DMS153 (cell line): ENCODE data around the gene PHB1.
A peak's percentile ranks its signal among the peaks of the same experiment; 100 is the strongest.
"Not testable (repeated sequence)": the region's sequence is repeated elsewhere in the genome, so short reads cannot be mapped to it uniquely, and the experiment has no call there.

Source experiments
- DNase-seq: peaks from one replicate; lab custom pipeline; 2025; lab: John Stamatoyannopoulos, UW

The PHB1 gene

DNA sequence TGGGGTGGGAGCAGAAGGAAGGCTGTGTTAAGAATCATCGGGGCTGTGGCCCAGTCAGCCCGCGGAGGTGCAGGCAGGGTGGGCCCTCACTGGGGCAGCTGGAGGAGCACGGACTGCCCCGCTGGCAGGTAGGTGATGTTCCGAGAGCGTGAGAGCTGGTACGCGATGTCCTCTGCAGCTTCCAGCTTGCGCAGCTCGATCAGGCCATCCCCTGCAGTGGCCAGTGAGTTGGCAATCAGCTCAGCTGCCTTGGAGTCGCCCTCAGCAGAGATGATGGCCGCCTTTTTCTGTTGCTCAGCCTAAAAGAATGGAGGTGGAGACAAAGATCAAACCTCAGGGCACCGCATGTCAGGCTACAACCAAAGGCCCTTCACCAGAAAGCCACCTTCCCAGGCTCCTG lies 9.8 kb downstream of the PHB1 start:
- no peak for DNase-seq

DNA sequence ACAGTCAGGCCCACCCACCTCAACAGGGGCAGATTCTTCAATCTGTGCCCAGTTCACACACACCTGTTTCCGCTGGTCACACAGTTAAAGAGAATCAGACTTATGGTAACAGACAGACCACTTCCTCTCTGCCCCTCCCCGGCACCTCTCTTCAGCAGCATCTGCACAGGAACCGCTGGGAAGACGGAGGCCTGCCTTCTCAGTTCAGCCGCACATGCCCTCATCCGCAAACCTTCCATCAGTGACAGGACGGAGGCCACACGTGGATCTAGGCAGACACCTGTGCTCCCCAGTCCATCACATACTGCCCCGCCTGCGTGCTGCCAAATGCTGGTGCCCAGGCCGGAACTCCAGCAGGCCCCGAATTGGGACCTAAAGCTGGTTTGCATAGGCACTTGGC lies 10.3 kb downstream of the PHB1 start:
- no peak for DNase-seq

DNA sequence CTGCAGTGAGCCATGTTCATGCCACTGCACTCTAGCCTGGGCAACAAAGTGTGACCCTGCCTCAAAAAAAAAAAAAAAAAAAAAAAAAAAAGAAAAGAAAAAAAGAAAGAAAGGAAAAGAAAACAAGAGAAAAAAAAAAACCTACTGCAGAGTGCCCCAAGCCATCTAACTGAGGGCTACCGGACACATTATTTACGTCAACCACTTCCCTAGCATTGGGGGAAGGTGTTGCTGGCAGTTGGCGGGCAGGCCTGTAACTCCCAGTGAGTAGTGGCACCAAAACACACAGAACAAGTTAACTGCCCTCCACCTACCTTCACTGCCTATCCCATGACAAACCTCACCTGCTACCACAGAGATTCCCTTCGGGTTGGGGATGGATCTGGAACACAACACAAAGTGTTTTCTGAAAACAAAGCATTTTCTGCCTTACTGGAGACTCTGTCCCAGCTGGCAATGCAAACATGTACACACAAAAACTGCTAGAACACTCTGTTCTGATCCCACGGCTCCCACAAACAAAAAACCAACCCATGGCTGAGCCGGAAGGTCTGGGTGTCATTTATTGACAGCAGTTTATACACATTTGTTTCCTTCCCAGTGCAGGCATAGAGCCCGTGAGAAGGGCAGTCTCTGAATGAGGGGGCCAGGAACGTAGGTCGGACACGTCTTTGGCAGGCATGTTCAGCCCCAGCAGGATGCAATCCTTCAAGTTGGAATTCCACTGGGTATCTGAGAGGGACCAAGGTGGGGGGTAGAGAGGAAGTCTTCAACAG lies 11.0 kb downstream of the PHB1 start:
- no peak for DNase-seq

DNA sequence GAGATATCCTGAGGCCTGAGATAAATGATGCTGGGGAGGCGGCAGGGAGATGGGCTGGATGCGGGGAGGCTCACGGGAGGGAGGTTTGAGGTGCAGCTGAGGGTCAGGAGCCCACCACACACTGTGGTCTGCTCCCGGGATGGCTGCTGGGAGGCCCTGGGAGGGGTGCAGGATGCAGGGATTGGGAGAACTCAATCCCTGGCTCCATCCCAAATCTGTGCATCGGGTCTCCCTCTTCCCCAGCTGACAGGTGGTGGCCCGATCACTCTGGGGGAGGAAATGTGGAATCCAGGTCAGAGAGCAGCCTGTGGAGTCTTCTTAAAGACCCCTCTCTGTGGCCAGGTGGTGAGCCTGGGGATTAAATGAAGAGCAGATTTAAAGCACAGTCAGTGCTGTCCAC lies 12.0 kb downstream of the PHB1 start:
- no peak for DNase-seq

- DNase-seq, result no peak
Observed at GRCh38 chr17:49401971-49402611, 12.6 kb downstream of the PHB1 start.

DNA sequence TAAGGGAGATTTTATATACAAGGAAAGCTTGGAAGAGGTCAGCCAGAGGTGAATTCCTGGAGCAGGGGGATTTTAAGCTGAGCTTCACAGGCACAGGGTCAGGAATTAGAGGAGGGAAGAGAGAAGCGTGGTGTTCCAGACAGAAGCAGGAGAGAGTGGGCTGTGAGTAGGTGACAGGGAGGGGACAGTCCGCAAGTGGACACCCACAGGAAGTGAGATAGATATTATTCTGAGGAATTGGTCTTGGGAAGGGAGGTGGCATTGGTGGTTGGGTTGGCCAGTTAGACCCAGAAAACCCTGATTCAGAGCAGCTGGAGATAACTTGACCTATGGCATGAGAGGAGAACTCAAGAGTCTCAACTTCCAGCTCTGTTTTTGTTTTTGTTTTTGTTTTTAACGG lies 14.7 kb downstream of the PHB1 start:
- DNase-seq, result no peak

DNA sequence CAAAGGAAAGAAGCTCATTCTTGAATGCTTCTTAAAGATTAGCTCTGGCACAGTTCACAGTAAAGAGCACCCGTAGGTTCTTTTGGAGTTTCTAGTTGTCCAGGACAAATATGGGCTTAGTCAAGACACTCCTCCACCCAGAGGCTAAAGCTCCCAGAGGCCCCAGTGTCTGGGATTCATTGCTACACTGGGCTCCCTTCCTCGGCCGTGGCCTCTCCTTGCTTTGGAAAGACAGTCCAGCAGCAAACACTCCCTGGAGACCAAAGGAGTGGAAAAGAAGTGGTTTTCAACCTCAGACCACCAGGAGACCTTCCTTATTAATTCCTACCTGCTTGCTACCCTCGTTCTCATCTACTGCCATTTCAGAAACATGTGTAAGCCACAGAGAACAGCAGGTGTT lies 17.1 kb downstream of the PHB1 start:
- no peak for DNase-seq

GRCh38 chr17:49393491-49394255 lies 21.0 kb downstream of the PHB1 start:
- no peak for DNase-seq

- peak; percentile 67 for DNase-seq
Observed at GRCh38 chr17:49390548-49391324, 23.9 kb downstream of the PHB1 start.

- not testable (repeated sequence) for DNase-seq
Observed at GRCh38 chr17:49389514-49390347, 25.0 kb downstream of the PHB1 start.

DNA sequence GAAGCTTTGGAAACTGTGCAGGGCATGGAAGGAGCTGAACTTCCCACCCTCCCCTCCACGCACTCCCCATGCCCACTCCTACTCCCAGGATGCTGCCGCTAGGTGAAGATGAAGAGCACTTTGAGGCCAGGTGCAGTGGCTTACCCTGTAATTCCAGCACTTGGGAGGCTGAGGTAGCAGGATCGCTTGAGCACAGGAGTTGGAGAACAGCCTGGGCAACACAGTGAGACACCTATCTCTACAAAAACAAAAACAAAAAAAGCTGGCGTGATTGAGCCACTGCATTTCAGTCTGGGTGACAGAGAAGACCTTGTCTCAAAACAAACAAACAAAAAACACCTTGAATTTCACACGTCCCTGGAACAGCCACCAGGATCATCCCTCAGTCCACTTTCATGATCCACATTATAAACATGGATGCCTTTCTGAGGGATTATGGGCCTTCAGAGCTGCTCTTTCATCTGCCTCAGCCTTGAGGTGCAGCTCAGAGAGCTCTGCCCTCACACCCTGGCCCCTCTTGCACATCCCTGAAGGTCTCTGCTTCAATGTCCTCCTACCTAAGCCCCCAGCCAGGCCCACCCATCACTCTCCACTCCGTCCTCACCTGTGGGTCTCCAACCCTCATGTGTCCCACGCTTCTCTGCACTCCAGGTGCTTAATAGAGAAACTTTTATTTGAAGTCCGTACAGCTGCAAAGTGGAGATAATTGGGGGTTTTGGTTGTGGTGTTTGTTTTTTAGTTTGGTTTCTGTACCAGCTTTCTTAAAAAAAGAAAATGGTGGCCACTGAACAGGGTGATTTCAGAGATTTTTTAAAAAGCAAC lies 25.8 kb downstream of the PHB1 start:
- no peak for DNase-seq

DNA sequence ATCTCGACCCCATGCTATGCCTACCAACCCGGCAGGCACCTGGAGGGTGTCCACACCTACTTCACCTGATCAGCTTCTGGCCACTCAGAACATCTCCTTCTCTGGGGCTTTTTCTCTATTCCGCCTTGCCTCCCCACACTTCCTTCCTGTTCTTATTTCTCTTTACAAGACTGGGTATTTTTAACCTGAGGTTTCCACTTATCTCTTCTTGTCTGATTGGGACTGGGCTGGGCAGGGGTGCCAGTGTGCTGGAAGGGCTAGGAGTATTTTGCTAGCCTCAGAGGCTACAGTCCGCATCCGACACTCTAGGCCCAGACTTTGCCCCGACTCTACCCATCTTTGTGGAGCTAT lies 26.4 kb downstream of the PHB1 start:
- DNase-seq, result no peak

GRCh38 chr17:49387498-49388289 lies 27.0 kb downstream of the PHB1 start:
- DNase-seq, result no peak

DNA sequence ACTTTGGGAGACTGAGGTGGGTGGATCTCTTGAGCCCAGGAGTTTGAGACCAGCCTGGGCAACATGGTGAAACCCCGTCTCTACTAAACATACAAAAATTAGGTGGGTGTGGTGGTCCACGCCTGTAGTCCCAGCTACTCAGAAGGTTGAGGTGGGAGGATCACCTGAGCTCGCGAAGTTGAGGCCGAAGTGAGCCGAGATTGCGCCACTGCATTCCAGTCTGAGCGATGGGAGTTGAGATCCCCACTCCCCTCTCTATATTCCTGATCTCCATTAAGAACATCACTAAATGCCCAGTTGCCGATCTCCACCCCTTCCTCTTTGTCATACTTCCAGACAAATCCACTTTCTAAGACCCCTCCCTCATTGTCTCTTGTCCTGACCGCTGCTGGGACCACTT lies 28.3 kb downstream of the PHB1 start:
- no peak for DNase-seq

DNA sequence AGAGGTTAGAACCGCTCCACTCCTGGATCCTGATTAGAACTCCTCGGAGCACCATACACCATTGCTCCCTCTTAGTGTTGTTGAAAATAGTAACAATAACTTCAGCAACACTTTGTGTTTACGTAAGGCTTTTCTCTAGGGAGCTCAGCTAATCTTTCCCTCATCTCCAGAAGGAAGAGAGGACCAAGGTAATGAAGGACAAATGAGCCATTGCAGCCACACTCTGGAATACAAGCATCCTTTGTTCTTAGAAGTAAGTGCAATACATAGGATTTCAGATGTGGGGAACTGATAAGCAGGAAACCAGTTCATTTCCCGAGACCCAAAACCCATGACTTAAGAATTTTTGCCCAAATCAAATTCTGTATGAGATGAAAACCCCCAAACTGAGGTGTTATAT lies 29.7 kb downstream of the PHB1 start:
- DNase-seq, result no peak

DNA sequence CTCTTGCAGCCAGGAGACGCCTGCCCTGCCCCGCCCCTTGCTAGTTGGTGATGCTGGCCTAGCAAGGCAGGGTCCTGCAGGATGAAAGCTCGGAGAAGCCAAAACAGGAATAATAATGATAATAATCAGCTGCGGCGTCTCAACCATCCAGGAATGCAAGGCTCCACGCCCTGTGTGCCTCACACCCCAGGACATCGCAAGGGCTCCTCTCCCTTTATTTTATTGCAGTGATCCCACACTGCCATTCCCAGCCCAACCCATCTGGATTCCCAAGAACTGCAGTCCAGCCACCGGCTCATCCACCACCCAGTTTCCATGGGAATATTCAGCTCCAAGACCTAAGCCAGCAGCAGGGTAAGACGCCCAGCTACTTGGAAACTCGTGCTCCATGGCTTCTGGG lies 31.6 kb downstream of the PHB1 start:
- no peak for DNase-seq

DNA sequence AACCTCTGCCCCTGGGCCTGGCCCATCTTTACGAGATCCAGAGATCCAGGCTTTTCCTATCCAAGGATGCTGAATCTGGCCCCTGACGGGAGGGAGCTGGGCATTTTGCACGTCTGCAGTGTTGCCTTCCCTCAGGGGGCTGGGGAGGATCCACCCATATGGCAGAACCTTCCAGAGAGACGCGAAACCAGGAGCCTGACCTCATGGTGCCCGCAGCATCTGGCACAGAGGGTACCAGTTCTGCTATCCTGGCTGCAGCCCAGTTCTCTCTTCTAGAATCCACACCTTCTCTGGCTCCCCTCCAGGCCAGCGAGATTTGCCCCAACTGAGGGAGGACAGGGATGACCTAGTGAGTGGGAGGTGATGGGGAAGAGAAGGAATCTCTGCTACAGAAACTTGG lies 32.1 kb downstream of the PHB1 start:
- no peak for DNase-seq

DNA sequence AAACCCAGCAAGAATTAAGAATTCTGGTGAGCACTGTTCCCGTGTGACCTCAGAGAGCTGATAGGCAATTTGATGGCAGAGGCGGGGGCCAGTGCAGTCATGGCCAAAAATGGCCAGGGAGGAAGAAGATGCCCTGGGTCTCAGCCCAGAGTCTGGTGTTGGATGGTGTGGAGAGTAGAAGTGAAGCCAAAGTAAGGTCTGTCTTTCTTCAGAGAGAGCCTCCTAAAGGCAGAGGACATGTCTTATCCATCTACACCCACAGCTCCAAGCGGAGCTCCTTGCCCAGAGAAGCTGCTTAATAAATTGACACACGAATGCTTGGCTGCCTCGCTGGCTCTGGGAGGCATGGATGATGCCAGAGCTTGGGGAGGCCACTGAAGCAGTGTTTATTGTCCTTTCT lies 32.9 kb downstream of the PHB1 start:
- DNase-seq, result no peak

GRCh38 chr17:49381033-49381432 lies 33.6 kb downstream of the PHB1 start:
- DNase-seq, result no peak

- DNase-seq, result no peak
Observed at GRCh38 chr17:49379926-49380325, 34.8 kb downstream of the PHB1 start.
